GM23338 (cell line): ENCODE data around the gene NTM. TPM values are rescaled to one million over a fixed set of nuclear protein-coding genes. Genes with fewer than 3 reads are reported as not detected.

Experiments used
- ATAC-seq: fragments of 200-7000 bp; cut with Tn5 transposase; 3 replicates; pipeline ENCODE4 v1.9.1; 2020
- DNase-seq: peaks from one replicate; pipeline ENCODE4 v3.0.0-alpha.2; 2015; ENCODE audit warnings: low spot score
- H2AFZ ChIP-seq: fragments of 200-600 bp; sonication (generic); 2 replicates; pipeline ENCODE4 v1.8.0; 2016; ENCODE audit warnings: antibody characterized with exemption, mild to moderate bottlenecking, moderate library complexity
- H3F3A ChIP-seq: fragments of 200-600 bp; sonication (generic); replicated peaks from 2 replicates; pipeline ENCODE4 v1.8.0; 2017; ENCODE audit warnings: antibody characterized with exemption, mixed run types, low read depth
- H3K27ac ChIP-seq: fragments of 200-600 bp; sonication (generic); 2 replicates; pipeline ENCODE4 v1.6.1; 2016; ENCODE audit warnings: low read depth
- H3K27me3 ChIP-seq: fragments of 200-600 bp; sonication (generic); 2 replicates; pipeline ENCODE4 v1.8.0; 2016; ENCODE audit warnings: mild to moderate bottlenecking, mixed run types, moderate library complexity; ENCODE audit not compliant: insufficient read depth
- H3K36me3 ChIP-seq: fragments of 200-600 bp; sonication (generic); 2 replicates; pipeline ENCODE4 v1.8.0; 2016; ENCODE audit warnings: mild to moderate bottlenecking; ENCODE audit not compliant: insufficient read depth
- H3K4me1 ChIP-seq: fragments of 200-600 bp; sonication (generic); 2 replicates; pipeline ENCODE4 v1.8.0; 2016; ENCODE audit warnings: mild to moderate bottlenecking, moderate library complexity; ENCODE audit not compliant: insufficient read depth
- H3K4me2 ChIP-seq: fragments of 200-600 bp; sonication (generic); 2 replicates; pipeline ENCODE4 v1.7.1; 2017; ENCODE audit warnings: mixed run types
- H3K4me3 ChIP-seq: fragments of 200-600 bp; sonication (generic); 2 replicates; pipeline ENCODE4 v1.6.1; 2016; ENCODE audit warnings: mixed run types
- H3K79me2 ChIP-seq: fragments of 200-600 bp; sonication (generic); replicated peaks from 2 replicates; pipeline ENCODE4 v1.8.0; 2017; ENCODE audit warnings: mild to moderate bottlenecking; ENCODE audit not compliant: insufficient read depth
- H3K9me2 ChIP-seq: fragments of 200-600 bp; sonication (generic); 2 replicates; pipeline ENCODE4 v1.8.0; 2017; ENCODE audit not compliant: insufficient read depth
- H4K20me1 ChIP-seq: fragments of 200-600 bp; sonication (generic); replicated peaks from 2 replicates; pipeline ENCODE4 v1.8.0; 2017; ENCODE audit warnings: mild to moderate bottlenecking; ENCODE audit not compliant: insufficient read depth
- H3K27ac Mint-ChIP-seq: 2 replicates; pipeline ENCODE4 v1.8.0; 2020; ENCODE audit warnings: inconsistent platforms, mild to moderate bottlenecking, moderate library complexity, mixed read lengths
- H3K27me3 Mint-ChIP-seq: 3 replicates; pipeline ENCODE4 v1.8.0; 2022; ENCODE audit warnings: low read depth, mild to moderate bottlenecking, moderate library complexity, mixed read lengths, inconsistent platforms; ENCODE audit not compliant: insufficient read depth, poor library complexity
- H3K36me3 Mint-ChIP-seq: 3 replicates; pipeline ENCODE4 v1.8.0; 2021; ENCODE audit warnings: low read depth, mild to moderate bottlenecking, inconsistent platforms, moderate library complexity, mixed read lengths
- H3K4me1 Mint-ChIP-seq: 3 replicates; pipeline ENCODE4 v1.8.0; 2020; ENCODE audit warnings: mild to moderate bottlenecking, inconsistent platforms, mixed read lengths
- H3K4me3 Mint-ChIP-seq: 3 replicates; pipeline ENCODE4 v1.8.0; 2021; ENCODE audit warnings: moderate library complexity, mild to moderate bottlenecking, inconsistent platforms, mixed read lengths
- H3K9me3 Mint-ChIP-seq: 3 replicates; pipeline ENCODE4 v1.8.0; 2020; ENCODE audit warnings: moderate library complexity, mild to moderate bottlenecking, inconsistent platforms, mixed read lengths
- EZH2 ChIP-seq: fragments of 200-600 bp; sonication (generic); IDR thresholded peaks from one replicate; pipeline ENCODE4 v1.8.0; 2017; ENCODE audit warnings: antibody characterized with exemption, mild to moderate bottlenecking, low read depth; ENCODE audit not compliant: unreplicated experiment
- EZH2phosphoT487 ChIP-seq: fragments of 200-600 bp; sonication (generic); IDR thresholded peaks from one replicate; pipeline ENCODE4 v1.8.1; 2018; ENCODE audit warnings: antibody characterized with exemption; ENCODE audit not compliant: unreplicated experiment
- JUNB ChIP-seq: IDR thresholded peaks from one replicate; pipeline ENCODE4 v1.6.1; 2016; ENCODE audit warnings: antibody characterized with exemption; ENCODE audit not compliant: unreplicated experiment
- NANOG ChIP-seq: IDR thresholded peaks from 2 replicates; pipeline ENCODE4 v1.6.1; 2016; ENCODE audit warnings: antibody characterized with exemption, borderline replicate concordance
- POLR2AphosphoS5 ChIP-seq: IDR thresholded peaks from 2 replicates; pipeline ENCODE4 v1.6.1; 2016; ENCODE audit warnings: antibody characterized with exemption, low read depth
- polyA plus RNA-seq: library from polyadenylated mRNA; unstranded; fragments of >200 nt; fragmentation: Nextera tagmentation; extraction: Ambion mirVana; gene quantifications from 2 replicates; pipeline ENCODE4 v1.2.1, GENCODE V29; 2016
- total RNA-seq: library from RNA; depleted of rRNA; stranded (reverse); fragments of >200 nt; shearing (Covaris generic); gene quantifications from 2 replicates; pipeline ENCODE4 v1.2.3, GENCODE V29; 2014
- TF ChIP-seq, protein P1 (sequence below): fragments of 250-450 bp; sonication (Bioruptor Pico); IDR thresholded peaks from 2 replicates; pipeline ENCODE4 v1.5.0; 2020; ENCODE audit warnings: mild to moderate bottlenecking, moderate library complexity
- TF ChIP-seq, protein P2 (sequence below), 2 experiments: fragments of 200-600 bp in 1 of 2; sonication (generic) in 1 of 2; conservative IDR thresholded peaks; 2 replicates each; pipeline versions ENCODE4 v1.5.1 to v1.6.1; 2016 to 2017; ENCODE audit warnings: antibody characterized with exemption in 2 of 2, low read depth in 2 of 2, mild to moderate bottlenecking in 2 of 2, moderate library complexity in 1 of 2

The NTM gene
- total and polyA plus RNA-seq, 2 experiments from 2014 or later, result 10.6 to 14.6 TPM

- TF ChIP-seq, protein P1, sequence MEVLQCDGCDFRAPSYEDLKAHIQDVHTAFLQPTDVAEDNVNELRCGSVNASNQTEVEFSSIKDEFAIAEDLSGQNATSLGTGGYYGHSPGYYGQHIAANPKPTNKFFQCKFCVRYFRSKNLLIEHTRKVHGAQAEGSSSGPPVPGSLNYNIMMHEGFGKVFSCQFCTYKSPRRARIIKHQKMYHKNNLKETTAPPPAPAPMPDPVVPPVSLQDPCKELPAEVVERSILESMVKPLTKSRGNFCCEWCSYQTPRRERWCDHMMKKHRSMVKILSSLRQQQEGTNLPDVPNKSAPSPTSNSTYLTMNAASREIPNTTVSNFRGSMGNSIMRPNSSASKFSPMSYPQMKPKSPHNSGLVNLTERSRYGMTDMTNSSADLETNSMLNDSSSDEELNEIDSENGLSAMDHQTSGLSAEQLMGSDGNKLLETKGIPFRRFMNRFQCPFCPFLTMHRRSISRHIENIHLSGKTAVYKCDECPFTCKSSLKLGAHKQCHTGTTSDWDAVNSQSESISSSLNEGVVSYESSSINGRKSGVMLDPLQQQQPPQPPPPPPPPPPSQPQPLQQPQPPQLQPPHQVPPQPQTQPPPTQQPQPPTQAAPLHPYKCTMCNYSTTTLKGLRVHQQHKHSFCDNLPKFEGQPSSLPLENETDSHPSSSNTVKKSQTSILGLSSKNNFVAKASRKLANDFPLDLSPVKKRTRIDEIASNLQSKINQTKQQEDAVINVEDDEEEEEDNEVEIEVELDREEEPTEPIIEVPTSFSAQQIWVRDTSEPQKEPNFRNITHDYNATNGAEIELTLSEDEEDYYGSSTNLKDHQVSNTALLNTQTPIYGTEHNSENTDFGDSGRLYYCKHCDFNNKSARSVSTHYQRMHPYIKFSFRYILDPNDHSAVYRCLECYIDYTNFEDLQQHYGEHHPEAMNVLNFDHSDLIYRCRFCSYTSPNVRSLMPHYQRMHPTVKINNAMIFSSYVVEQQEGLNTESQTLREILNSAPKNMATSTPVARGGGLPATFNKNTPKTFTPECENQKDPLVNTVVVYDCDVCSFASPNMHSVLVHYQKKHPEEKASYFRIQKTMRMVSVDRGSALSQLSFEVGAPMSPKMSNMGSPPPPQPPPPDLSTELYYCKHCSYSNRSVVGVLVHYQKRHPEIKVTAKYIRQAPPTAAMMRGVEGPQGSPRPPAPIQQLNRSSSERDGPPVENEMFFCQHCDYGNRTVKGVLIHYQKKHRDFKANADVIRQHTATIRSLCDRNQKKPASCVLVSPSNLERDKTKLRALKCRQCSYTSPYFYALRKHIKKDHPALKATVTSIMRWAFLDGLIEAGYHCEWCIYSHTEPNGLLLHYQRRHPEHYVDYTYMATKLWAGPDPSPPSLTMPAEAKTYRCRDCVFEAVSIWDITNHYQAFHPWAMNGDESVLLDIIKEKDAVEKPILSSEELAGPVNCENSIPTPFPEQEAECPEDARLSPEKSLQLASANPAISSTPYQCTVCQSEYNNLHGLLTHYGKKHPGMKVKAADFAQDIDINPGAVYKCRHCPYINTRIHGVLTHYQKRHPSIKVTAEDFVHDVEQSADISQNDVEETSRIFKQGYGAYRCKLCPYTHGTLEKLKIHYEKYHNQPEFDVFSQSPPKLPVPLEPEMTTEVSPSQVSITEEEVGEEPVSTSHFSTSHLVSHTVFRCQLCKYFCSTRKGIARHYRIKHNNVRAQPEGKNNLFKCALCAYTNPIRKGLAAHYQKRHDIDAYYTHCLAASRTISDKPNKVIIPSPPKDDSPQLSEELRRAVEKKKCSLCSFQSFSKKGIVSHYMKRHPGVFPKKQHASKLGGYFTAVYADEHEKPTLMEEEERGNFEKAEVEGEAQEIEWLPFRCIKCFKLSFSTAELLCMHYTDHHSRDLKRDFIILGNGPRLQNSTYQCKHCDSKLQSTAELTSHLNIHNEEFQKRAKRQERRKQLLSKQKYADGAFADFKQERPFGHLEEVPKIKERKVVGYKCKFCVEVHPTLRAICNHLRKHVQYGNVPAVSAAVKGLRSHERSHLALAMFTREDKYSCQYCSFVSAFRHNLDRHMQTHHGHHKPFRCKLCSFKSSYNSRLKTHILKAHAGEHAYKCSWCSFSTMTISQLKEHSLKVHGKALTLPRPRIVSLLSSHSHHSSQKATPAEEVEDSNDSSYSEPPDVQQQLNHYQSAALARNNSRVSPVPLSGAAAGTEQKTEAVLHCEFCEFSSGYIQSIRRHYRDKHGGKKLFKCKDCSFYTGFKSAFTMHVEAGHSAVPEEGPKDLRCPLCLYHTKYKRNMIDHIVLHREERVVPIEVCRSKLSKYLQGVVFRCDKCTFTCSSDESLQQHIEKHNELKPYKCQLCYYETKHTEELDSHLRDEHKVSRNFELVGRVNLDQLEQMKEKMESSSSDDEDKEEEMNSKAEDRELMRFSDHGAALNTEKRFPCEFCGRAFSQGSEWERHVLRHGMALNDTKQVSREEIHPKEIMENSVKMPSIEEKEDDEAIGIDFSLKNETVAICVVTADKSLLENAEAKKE (CRISPR knock-in tag), result no peak
- TF ChIP-seq NANOG, result no peak
- TF ChIP-seq, protein P2, sequence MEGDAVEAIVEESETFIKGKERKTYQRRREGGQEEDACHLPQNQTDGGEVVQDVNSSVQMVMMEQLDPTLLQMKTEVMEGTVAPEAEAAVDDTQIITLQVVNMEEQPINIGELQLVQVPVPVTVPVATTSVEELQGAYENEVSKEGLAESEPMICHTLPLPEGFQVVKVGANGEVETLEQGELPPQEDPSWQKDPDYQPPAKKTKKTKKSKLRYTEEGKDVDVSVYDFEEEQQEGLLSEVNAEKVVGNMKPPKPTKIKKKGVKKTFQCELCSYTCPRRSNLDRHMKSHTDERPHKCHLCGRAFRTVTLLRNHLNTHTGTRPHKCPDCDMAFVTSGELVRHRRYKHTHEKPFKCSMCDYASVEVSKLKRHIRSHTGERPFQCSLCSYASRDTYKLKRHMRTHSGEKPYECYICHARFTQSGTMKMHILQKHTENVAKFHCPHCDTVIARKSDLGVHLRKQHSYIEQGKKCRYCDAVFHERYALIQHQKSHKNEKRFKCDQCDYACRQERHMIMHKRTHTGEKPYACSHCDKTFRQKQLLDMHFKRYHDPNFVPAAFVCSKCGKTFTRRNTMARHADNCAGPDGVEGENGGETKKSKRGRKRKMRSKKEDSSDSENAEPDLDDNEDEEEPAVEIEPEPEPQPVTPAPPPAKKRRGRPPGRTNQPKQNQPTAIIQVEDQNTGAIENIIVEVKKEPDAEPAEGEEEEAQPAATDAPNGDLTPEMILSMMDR (conservative IDR thresholded peaks at IDR 0.05; ENCODE audit: low read depth in 2 of 2), result no peak
Measured at GRCh38 chr11:131441051-131441810, 70.8 kb downstream of the NTM start (continued).

DNA sequence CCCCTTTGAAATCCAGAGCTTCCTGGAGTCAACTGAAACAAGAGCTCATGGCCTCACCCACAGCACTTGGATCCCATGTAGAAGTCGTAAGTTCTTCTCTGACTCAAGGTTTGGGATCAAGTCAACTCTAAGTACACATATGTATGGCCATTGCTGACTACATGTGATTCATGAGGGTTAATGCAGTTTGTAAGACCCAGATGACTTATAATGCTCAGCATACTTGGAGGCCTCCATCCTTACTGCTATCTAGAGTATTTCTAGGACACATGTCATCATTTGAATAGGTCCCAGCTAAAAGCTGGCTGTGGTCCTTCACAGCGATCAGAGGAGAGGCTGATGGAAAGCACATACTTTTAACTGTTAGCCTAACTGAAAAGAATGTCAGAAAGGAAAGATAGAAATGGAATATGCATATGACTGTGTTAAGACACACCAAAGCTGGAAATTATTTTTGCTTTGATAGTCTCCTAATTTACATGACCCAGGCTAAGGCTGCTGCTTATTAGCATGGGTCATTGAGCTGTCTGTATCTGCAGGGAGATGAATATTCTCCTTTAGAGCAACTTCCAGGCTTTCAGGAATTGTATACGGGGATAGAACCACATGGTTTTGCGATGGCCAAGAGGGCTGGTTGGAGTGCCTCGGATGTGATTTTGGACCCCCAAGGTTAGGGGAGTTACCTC, 76.3 kb downstream of the NTM start:
- Histone ChIP-seq H4K20me1 (no peaks in the 10 kb centered on the region), H3K4me3 (no peak overlapping the region), H3K79me2 (no peaks in the 10 kb centered on the region), H3K9me2 (peaks cover 13% of the 10 kb centered on the region; the same call in 1 of the 2 replicates), H3K4me2 (no peak overlapping the region), H3K36me3 (no peaks in the 10 kb centered on the region), H3K4me1 (no peaks in the 10 kb centered on the region), H3K27me3 (no peaks in the 10 kb centered on the region), H2AFZ (no peak overlapping the region), H3F3A (no peaks in the 10 kb centered on the region), H3K27ac (no peak overlapping the region)
- no peak for ATAC-seq
- TF ChIP-seq EZH2phosphoT487 (no peak), JUNB (no peak), POLR2AphosphoS5 (no peak), EZH2 (no peak)
- H3K36me3 Mint-ChIP-seq, result peaks cover 6% of the 10 kb centered on the region; the same call in 1 of the 3 replicates
- peaks cover 13% of the 10 kb centered on the region for H3K4me1 Mint-ChIP-seq
- no peak overlapping the region for H3K27ac Mint-ChIP-seq
- no peak for DNase-seq
- peaks cover 3% of the 10 kb centered on the region for H3K27me3 Mint-ChIP-seq
- no peak overlapping the region for H3K4me3 Mint-ChIP-seq
- peaks cover 6% of the 10 kb centered on the region; the same call in 2 of the 3 replicates for H3K9me3 Mint-ChIP-seq
